Gastrocnemius medialis (tissue), 4 donors: Measurements from ENCODE around the gene FAM83G. TPM values are rescaled to one million over a fixed set of nuclear protein-coding genes. Genes with fewer than 3 reads are reported as not detected.

Experiments used
- ATAC-seq, 2 donors: fragments of 150-250 bp; one replicate each; pipeline ENCODE4 v1.9.1; 2016
- DNase-seq, 2 donors: peaks; one replicate each; pipeline ENCODE4 v3.0.0-alpha.2; 2019
- H3K27ac ChIP-seq, 4 donors: fragments of 200-600 bp; sonication (generic); 1 replicate in 1 of 4; 2 replicates in 3 of 4; pipeline ENCODE4 v1.5.1; 2016 to 2018; ENCODE audit warnings: mild to moderate bottlenecking in 2 of 4, moderate library complexity in 1 of 4
- H3K27me3 ChIP-seq, 3 donors: fragments of 200-600 bp; sonication (generic) in 2 of 3; 1 replicate in 1 of 3; 2 replicates in 2 of 3; pipeline versions ENCODE4 v1.5.1 to v1.6.0; 2016 to 2019; ENCODE audit warnings: mild to moderate bottlenecking in 1 of 3, moderate library complexity in 1 of 3
- H3K36me3 ChIP-seq, 2 donors: fragments of 200-600 bp; sonication (generic) in 1 of 2; one replicate each; pipeline ENCODE4 v1.5.1; 2017 to 2018
- H3K4me1 ChIP-seq, 2 donors: fragments of 200-600 bp; sonication (generic) in 1 of 2; one replicate each; pipeline ENCODE4 v1.5.1; 2016 to 2017; ENCODE audit warnings: mild to moderate bottlenecking in 2 of 2
- H3K4me3 ChIP-seq, 4 donors: fragments of 200-600 bp; sonication (generic) in 3 of 4; 1 replicate in 1 of 4; 2 replicates in 3 of 4; pipeline ENCODE4 v1.5.1; 2016 to 2019; ENCODE audit warnings: mild to moderate bottlenecking in 2 of 4
- H3K9me3 ChIP-seq, 3 donors: fragments of 200-600 bp; sonication (generic) in 2 of 3; 1 replicate in 1 of 3; 2 replicates in 2 of 3; pipeline ENCODE4 v1.5.1; 2016 to 2019
- CTCF ChIP-seq, 5 experiments: fragments of 450-650 bp in 3 of 5; fragments of 200-600 bp in 2 of 5; sonication (generic) in 2 of 5; IDR thresholded peaks in 4 of 5; conservative IDR thresholded peaks in 1 of 5; 1 replicate in 4 of 5; 2 replicates in 1 of 5; pipeline ENCODE4 v1.5.1; 2016 to 2019; ENCODE audit warnings: antibody characterized with exemption in 5 of 5, mild to moderate bottlenecking in 3 of 5, moderate library complexity in 3 of 5
- POLR2A ChIP-seq, 2 donors: fragments of 450-650 bp; IDR thresholded peaks; one replicate each; pipeline ENCODE4 v1.6.1; 2017; ENCODE audit warnings: antibody characterized with exemption in 2 of 2, mild to moderate bottlenecking in 2 of 2, moderate library complexity in 2 of 2
- in situ Hi-C, 4 donors: fragments of 200-750 bp; cut with MboI; loops; one replicate each; pipeline versions ENCODE4 v1.15.0 to v1.8.0; 2017; ENCODE audit warnings: low sequenced_read_pairs in 4 of 4
- intact Hi-C: fragments of 100-400 bp; cut with DNase I; formaldehyde crosslinking; loops from one replicate; pipeline ENCODE4 v1.15.1; 2023; ENCODE audit warnings: low total_unique reads
- total RNA-seq, 4 donors: library from RNA; depleted of rRNA; stranded (reverse); fragments of >200 nt; gene quantifications; one replicate each; pipeline versions ENCODE4 v1.1.0 to v1.2.3, GENCODE V29; 2016

The FAM83G gene
- total RNA-seq, 4 donors from 2014 or later = 8.2 to 25.6 (median 16.9) TPM

- Histone ChIP-seq H3K4me3 (no peak overlapping the region), H3K9me3 (no peaks in the 10 kb centered on the region), H3K27ac (no peak overlapping the region), H3K36me3 (no peaks in the 10 kb centered on the region), H3K27me3 (no peaks in the 10 kb centered on the region), H3K4me1 (no peaks in the 10 kb centered on the region)
- ATAC-seq = no peak
- intact Hi-C loops (no loop called here), in situ Hi-C loops (no loop called here)
- DNase-seq = no peak
- TF ChIP-seq POLR2A (IDR thresholded peaks at IDR 0.05) (no peak), CTCF (IDR thresholded peaks at IDR 0.05 in 4 of 5, conservative IDR thresholded peaks at IDR 0.05 in 1 of 5) (no peak)
These were observed 28.4 kb downstream of the FAM83G start for GRCh38 chr17:18976201-18976600.

- no peak overlapping the region for H3K4me3 ChIP-seq
- no peak overlapping the region for H3K27ac ChIP-seq
- intact Hi-C loops (no loop called here), in situ Hi-C loops (no loop called here)
- no peaks in the 10 kb centered on the region for H3K27me3 ChIP-seq
- H3K36me3 ChIP-seq = no peaks in the 10 kb centered on the region
- TF ChIP-seq POLR2A (IDR thresholded peaks at IDR 0.05) (no peak), CTCF (IDR thresholded peaks at IDR 0.05 in 4 of 5, conservative IDR thresholded peaks at IDR 0.05 in 1 of 5) (no peak)
- no peak for DNase-seq
- ATAC-seq = no peak
- H3K4me1 ChIP-seq = no peaks in the 10 kb centered on the region
- no peaks in the 10 kb centered on the region for H3K9me3 ChIP-seq
These were observed 29.0 kb downstream of the FAM83G start for GRCh38 chr17:18975597-18975996.

GRCh38 chr17:18974407-18975149 is 30.0 kb downstream of the FAM83G start:
- no peaks in the 10 kb centered on the region for H3K27me3 ChIP-seq
- no peaks in the 10 kb centered on the region for H3K9me3 ChIP-seq
- no peaks in the 10 kb centered on the region for H3K4me1 ChIP-seq
- in situ Hi-C loops = no loop called here
- no peaks in the 10 kb centered on the region for H3K36me3 ChIP-seq
- H3K27ac ChIP-seq = no peak overlapping the region
- no peak overlapping the region for H3K4me3 ChIP-seq
- DNase-seq = no peak
- no peak for ATAC-seq
- TF ChIP-seq POLR2A (IDR thresholded peaks at IDR 0.05) (no peak), CTCF (IDR thresholded peaks at IDR 0.05 in 4 of 5, conservative IDR thresholded peaks at IDR 0.05 in 1 of 5) (no peak)
- intact Hi-C loops = no loop called here

- in situ Hi-C loops (no loop called here), intact Hi-C loops (no loop called here)
- no peaks in the 10 kb centered on the region for H3K36me3 ChIP-seq
- TF ChIP-seq CTCF (IDR thresholded peaks at IDR 0.05 in 4 of 5, conservative IDR thresholded peaks at IDR 0.05 in 1 of 5) (no peak), POLR2A (IDR thresholded peaks at IDR 0.05) (no peak)
- no peaks in the 10 kb centered on the region for H3K9me3 ChIP-seq
- H3K27me3 ChIP-seq = no peaks in the 10 kb centered on the region
- DNase-seq (no peak), ATAC-seq (no peak)
- peaks cover 8 to 13% of the 10 kb centered on the region in 2 donors for H3K4me1 ChIP-seq
- H3K27ac ChIP-seq = no peak overlapping the region
- no peak overlapping the region for H3K4me3 ChIP-seq
These were observed 32.8 kb downstream of the FAM83G start for GRCh38 chr17:18971801-18972200.
